Measurements from ENCODE around the gene AKAP13.

The AKAP13 gene

GRCh38 chr15:85691350-85692240 is 311.2 kb downstream of the AKAP13 start:
- DNase-seq (ENCODE audit: low read depth), result no peak
- peak overlapping the region; percentile 19 for H3K4me3 ChIP-seq (ENCODE audit: low read depth, low read length)
- no peak for TF ChIP-seq MYC (IDR thresholded peaks at IDR 0.05; ENCODE audit: low read depth, low read length)
- TF ChIP-seq POLR2A (IDR thresholded peaks at IDR 0.05; ENCODE audit: extremely low read depth, insufficient read length), result no peak
- TF ChIP-seq CTCF (IDR thresholded peaks at IDR 0.05; ENCODE audit: low read depth, low read length), result no peak
- TF ChIP-seq, protein P1, sequence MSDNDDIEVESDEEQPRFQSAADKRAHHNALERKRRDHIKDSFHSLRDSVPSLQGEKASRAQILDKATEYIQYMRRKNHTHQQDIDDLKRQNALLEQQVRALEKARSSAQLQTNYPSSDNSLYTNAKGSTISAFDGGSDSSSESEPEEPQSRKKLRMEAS (IDR thresholded peaks at IDR 0.05; ENCODE audit: low read depth, low read length), result no peak

DNA sequence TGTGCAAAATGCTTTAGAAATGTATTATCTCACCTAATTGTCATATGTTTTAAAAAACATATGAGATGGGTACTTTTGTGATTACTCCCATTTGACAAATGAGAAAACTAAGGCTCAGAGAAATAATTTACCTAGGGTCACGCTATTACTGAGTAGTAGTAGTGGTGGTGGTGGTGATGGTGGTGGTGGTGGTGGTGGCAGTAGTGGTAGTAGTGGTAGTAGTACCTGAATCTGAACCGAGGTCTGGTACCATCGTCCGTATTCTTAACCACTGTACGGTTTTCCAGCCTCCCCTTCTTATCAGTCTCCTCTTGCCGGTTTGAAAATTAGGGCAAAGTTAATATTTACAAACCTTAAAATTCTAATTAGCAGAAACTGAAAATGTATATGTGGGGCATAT is 311.9 kb downstream of the AKAP13 start:
- no peak overlapping the region for H3K4me3 ChIP-seq (ENCODE audit: low read depth, low read length)
- DNase-seq (ENCODE audit: low read depth), result no peak
- TF ChIP-seq CTCF (IDR thresholded peaks at IDR 0.05; ENCODE audit: low read depth, low read length) (no peak), POLR2A (IDR thresholded peaks at IDR 0.05; ENCODE audit: extremely low read depth, insufficient read length) (no peak), MYC (IDR thresholded peaks at IDR 0.05; ENCODE audit: low read depth, low read length) (no peak)
- TF ChIP-seq, protein P1 (IDR thresholded peaks at IDR 0.05; ENCODE audit: low read depth, low read length), result no peak

- no peak for DNase-seq (ENCODE audit: low read depth)
- no peak overlapping the region for H3K4me3 ChIP-seq (ENCODE audit: low read depth, low read length)
- no peak for TF ChIP-seq MYC (IDR thresholded peaks at IDR 0.05; ENCODE audit: low read depth, low read length)
- TF ChIP-seq, protein P1 (IDR thresholded peaks at IDR 0.05; ENCODE audit: low read depth, low read length), result no peak
- no peak for TF ChIP-seq CTCF (IDR thresholded peaks at IDR 0.05; ENCODE audit: low read depth, low read length)
- TF ChIP-seq POLR2A (IDR thresholded peaks at IDR 0.05; ENCODE audit: extremely low read depth, insufficient read length), result no peak
Measured at GRCh38 chr15:85692873-85693272, 312.5 kb downstream of the AKAP13 start.

DNA sequence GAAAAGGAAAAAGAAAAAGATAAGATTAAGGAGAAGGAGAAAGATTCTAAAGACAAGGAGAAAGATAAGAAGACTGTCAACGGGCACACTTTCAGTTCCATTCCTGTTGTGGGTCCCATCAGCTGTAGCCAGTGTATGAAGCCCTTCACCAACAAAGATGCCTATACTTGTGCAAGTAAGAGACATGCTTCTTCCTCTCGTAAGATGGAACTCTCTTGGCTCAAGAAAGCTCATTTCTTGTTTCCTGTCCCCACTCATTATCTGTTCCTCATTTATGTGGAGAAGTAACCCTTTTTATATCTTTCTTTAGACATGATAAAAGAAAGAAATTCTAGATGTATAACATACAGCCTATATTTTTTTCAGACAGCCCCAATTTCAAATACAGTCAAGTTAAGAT is 312.9 kb downstream of the AKAP13 start:
- no peak overlapping the region for H3K4me3 ChIP-seq (ENCODE audit: low read depth, low read length)
- TF ChIP-seq CTCF (IDR thresholded peaks at IDR 0.05; ENCODE audit: low read depth, low read length), result no peak

DNA sequence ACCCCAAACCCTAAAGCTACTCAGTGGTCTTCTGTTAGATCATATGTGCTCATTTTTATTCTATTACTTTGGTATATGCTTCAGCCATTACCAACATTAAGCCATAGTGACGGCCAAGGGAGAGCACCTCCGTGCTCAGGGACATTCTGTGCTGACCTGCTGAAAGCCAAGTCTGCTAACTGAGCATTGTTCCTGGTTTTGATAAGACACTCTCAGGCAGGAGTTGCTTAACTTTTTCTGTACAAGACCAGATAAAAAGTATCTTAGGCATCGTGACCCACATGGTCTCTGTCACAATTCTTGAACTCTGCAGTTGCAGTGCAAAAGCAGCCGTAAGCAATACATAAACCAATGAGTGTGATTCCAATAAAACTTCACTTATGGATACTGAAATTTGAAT is 313.7 kb downstream of the AKAP13 start:
- TF ChIP-seq, protein P1 (IDR thresholded peaks at IDR 0.05; ENCODE audit: low read depth, low read length), result no peak
- TF ChIP-seq MYC (IDR thresholded peaks at IDR 0.05; ENCODE audit: low read depth, low read length), result no peak
- no peak overlapping the region for H3K4me3 ChIP-seq (ENCODE audit: low read depth, low read length)
- DNase-seq (ENCODE audit: low read depth), result no peak

More for the DNA sequence above, 312.9 kb downstream of the AKAP13 start:
- DNase-seq (ENCODE audit: low read depth), result no peak

GRCh38 chr15:85700767-85701166 is 320.4 kb downstream of the AKAP13 start:
- H3K4me3 ChIP-seq (ENCODE audit: low read depth, low read length), result no peak overlapping the region
- TF ChIP-seq, protein P1 (IDR thresholded peaks at IDR 0.05; ENCODE audit: low read depth, low read length), result no peak
- TF ChIP-seq MYC (IDR thresholded peaks at IDR 0.05; ENCODE audit: low read depth, low read length), result no peak
- TF ChIP-seq CTCF (IDR thresholded peaks at IDR 0.05; ENCODE audit: low read depth, low read length), result no peak
- TF ChIP-seq POLR2A (IDR thresholded peaks at IDR 0.05; ENCODE audit: extremely low read depth, insufficient read length), result no peak
- DNase-seq (ENCODE audit: low read depth), result no peak

Data from NB4 (cell line).